Spleen (tissue), 11 donors: ENCODE measurements around the gene ERC1. TPM values are rescaled to one million over a fixed set of nuclear protein-coding genes. Genes with fewer than 3 reads are reported as not detected.

ENCODE experiments used
- DNase-seq: peaks from one replicate; pipeline ENCODE4 v3.0.0-alpha.2; 2020
- H3K27ac ChIP-seq, 8 donors: fragments of 200-600 bp; sonication (generic) in 7 of 8; 1 replicate in 4 of 8; 2 replicates in 4 of 8; pipeline versions ENCODE4 v1.5.0 to v1.8.0; 2016 to 2021; ENCODE audit warnings: inconsistent platforms in 4 of 8, mild to moderate bottlenecking in 4 of 8, moderate library complexity in 1 of 8
- H3K27me3 ChIP-seq, 7 donors: fragments of 200-600 bp; sonication (generic) in 6 of 7; replicated peaks in 1 of 7; 1 replicate in 4 of 7; 2 replicates in 3 of 7; pipeline versions ENCODE4 v1.5.0 to v1.8.0; 2016 to 2021; ENCODE audit warnings: inconsistent platforms in 3 of 7, mild to moderate bottlenecking in 1 of 7
- H3K36me3 ChIP-seq, 6 donors: fragments of 200-600 bp; sonication (generic) in 5 of 6; 1 replicate in 4 of 6; 2 replicates in 2 of 6; pipeline versions ENCODE4 v1.5.0 to v1.8.0; 2016 to 2021; ENCODE audit warnings: inconsistent platforms in 2 of 6
- H3K4me1 ChIP-seq, 6 donors: fragments of 200-600 bp; sonication (generic) in 5 of 6; 1 replicate in 3 of 6; 2 replicates in 3 of 6; pipeline versions ENCODE4 v1.5.0 to v1.8.0; 2016 to 2021; ENCODE audit warnings: inconsistent platforms in 3 of 6
- H3K4me3 ChIP-seq, 8 donors: fragments of 200-600 bp; sonication (generic) in 7 of 8; 1 replicate in 4 of 8; 2 replicates in 4 of 8; pipeline versions ENCODE4 v1.5.0 to v1.8.0; 2016 to 2021; ENCODE audit warnings: inconsistent platforms in 4 of 8, mild to moderate bottlenecking in 4 of 8, moderate library complexity in 2 of 8
- H3K9me3 ChIP-seq, 8 donors: fragments of 200-600 bp; sonication (generic) in 7 of 8; 1 replicate in 4 of 8; 2 replicates in 4 of 8; pipeline versions ENCODE4 v1.5.0 to v1.8.0; 2016 to 2021; ENCODE audit warnings: inconsistent platforms in 4 of 8
- CTCF ChIP-seq, 11 experiments: fragments of 200-600 bp in 7 of 11; fragments of 450-650 bp in 4 of 11; sonication (generic) in 4 of 11; IDR thresholded peaks in 8 of 11; conservative IDR thresholded peaks in 3 of 11; 1 replicate in 7 of 11; 2 replicates in 4 of 11; pipeline versions ENCODE4 v1.4.0 to v1.8.0; 2016 to 2021; ENCODE audit warnings: antibody characterized with exemption in 11 of 11, inconsistent platforms in 4 of 11, mild to moderate bottlenecking in 1 of 11
- POLR2A ChIP-seq, 3 donors: fragments of 450-650 bp; IDR thresholded peaks; one replicate each; pipeline ENCODE4 v1.5.1; 2017; ENCODE audit warnings: antibody characterized with exemption in 3 of 3, mild to moderate bottlenecking in 1 of 3
- POLR2AphosphoS5 ChIP-seq, 3 donors: sonication (generic); formaldehyde crosslinking; IDR thresholded peaks; one replicate each; pipeline ENCODE4 v1.5.1; 2017; ENCODE audit warnings: antibody characterized with exemption in 3 of 3
- WGBS, 5 donors: extraction: QIAGEN DNeasy Blood & Tissue Kit in 3 of 5; methylation state at CpG; one replicate each; pipeline versions ENCODE4 v1.1.5 to v1.1.7; 2013 to 2018; 5-methylcytosine and 5-hydroxymethylcytosine counted together
- intact Hi-C: fragments of 100-400 bp; cut with DNase I; formaldehyde crosslinking; loops from one replicate; pipeline ENCODE4 v1.15.0; 2023; ENCODE audit warnings: low total_unique reads
- polyA plus RNA-seq, 3 donors: library from polyadenylated mRNA; stranded (reverse); fragments of 200-250 nt; gene quantifications; one replicate each; pipeline ENCODE4 v1.2.1, GENCODE V29; 2013
- total RNA-seq, 7 donors: library from RNA; depleted of rRNA in 3 of 7; stranded (reverse); fragments of >200 nt in 3 of 7; fragmentation: NEBNext Ultra II Directional in 4 of 7; extraction: Animal tissue kit (Norgen Biotek cat#: 25700) in 4 of 7; gene quantifications; one replicate each; pipeline versions ENCODE4 v1.1.0 to v1.2.1, GENCODE V29; 2016 to 2021
- donor health status: healthy with polysubstance abuse.
- donor health status: DM: no; HTN: no; CAD: no; lungs with moderate emphysema.
- donor health status: DM: no; HTN: no; CAD: no.
- donor health status: Bipolar disorder and iron deficiency.
- donor health status: healthy.
- donor health status: DM: no; HTN: no; CAD: no.
- donor health status: DM: yes; HTN: yes; CAD: no.

The ERC1 gene
- total and polyA plus RNA-seq, 10 donors = 1.2 to 73.4 (median 42.6) TPM

- WGBS, 5 donors = 87 to 95% (median 92%) methylated on average over 6 of the region's 6 CpGs
- Histone ChIP-seq H3K9me3 (no peaks in the 10 kb centered on the region), H3K27ac (no peak overlapping the region), H3K4me3 (no peak overlapping the region), H3K4me1 (peaks cover 0 to 7% (median 0%) of the 10 kb centered on the region in 6 donors), H3K27me3 (peaks cover 0 to 44% (median 0%) of the 10 kb centered on the region in 7 donors), H3K36me3 (no peaks in the 10 kb centered on the region)
- TF ChIP-seq POLR2A (IDR thresholded peaks at IDR 0.05) = no peak
- no peak for TF ChIP-seq POLR2AphosphoS5 (IDR thresholded peaks at IDR 0.05)
- no peak for TF ChIP-seq CTCF (IDR thresholded peaks at IDR 0.05 in 8 of 11, conservative IDR thresholded peaks at IDR 0.05 in 3 of 11)
- intact Hi-C loops = no loop called here
- no peak for DNase-seq
Observed at GRCh38 chr12:1540690-1541089, 549.7 kb downstream of the ERC1 start.

DNA sequence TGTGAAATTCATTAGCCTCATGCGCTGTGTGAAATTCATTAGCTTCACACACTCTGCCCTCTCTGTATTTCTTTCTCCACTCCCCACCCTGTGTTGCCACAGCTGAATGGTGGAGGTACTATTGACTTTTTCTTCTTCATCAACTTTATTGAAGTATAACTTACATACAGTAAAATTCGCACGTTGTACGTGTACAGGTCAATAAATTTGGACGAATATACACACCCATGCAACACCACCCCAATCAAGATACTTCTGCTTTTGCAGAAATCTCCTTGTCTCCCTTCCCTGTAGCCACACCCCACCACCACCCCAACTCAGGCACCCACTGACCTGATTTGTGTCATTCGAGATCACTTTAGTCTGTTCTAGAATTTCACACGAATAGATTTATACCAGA lies 551.6 kb downstream of the ERC1 start:
- DNase-seq = no peak
- H3K4me3 ChIP-seq = no peak overlapping the region
- H3K36me3 ChIP-seq = no peaks in the 10 kb centered on the region
- H3K27ac ChIP-seq = no peak overlapping the region
- no peaks in the 10 kb centered on the region for H3K9me3 ChIP-seq
- H3K27me3 ChIP-seq = peaks cover 0 to 29% (median 0%) of the 10 kb centered on the region in 7 donors
- TF ChIP-seq POLR2AphosphoS5 (IDR thresholded peaks at IDR 0.05) (no peak), POLR2A (IDR thresholded peaks at IDR 0.05) (no peak), CTCF (IDR thresholded peaks at IDR 0.05 in 8 of 11, conservative IDR thresholded peaks at IDR 0.05 in 3 of 11) (no peak)
- 89 to 93% (median 90%) methylated on average over 7 of the region's 7 CpGs for WGBS, 5 donors
- intact Hi-C loops = no loop called here
- peaks cover 0 to 7% (median 0%) of the 10 kb centered on the region in 6 donors for H3K4me1 ChIP-seq

GRCh38 chr12:1544996-1545700 lies 554.1 kb downstream of the ERC1 start:
- intact Hi-C loops = no loop called here
- DNase-seq = no peak
- no peak overlapping the region for H3K4me3 ChIP-seq
- TF ChIP-seq CTCF (IDR thresholded peaks at IDR 0.05 in 8 of 11, conservative IDR thresholded peaks at IDR 0.05 in 3 of 11) (peak in 2 of 11 experiments; percentile 13 to 26), POLR2AphosphoS5 (IDR thresholded peaks at IDR 0.05) (no peak)
- H3K36me3 ChIP-seq = no peaks in the 10 kb centered on the region
- H3K27ac ChIP-seq = no peak overlapping the region
- no peaks in the 10 kb centered on the region for H3K9me3 ChIP-seq
- peaks cover 0 to 7% (median 0%) of the 10 kb centered on the region in 6 donors for H3K4me1 ChIP-seq
- WGBS, 5 donors = 32 to 48% (median 37%) methylated on average over 7 of the region's 7 CpGs
- peaks cover 0 to 5% (median 0%) of the 10 kb centered on the region in 7 donors for H3K27me3 ChIP-seq

Other genes starting within 250 kb of the ERC1 start
- 100 to 1,000 TPM; 188 to 261 (median 219) TPM for gene WNK1, start 238.6 kb upstream of the ERC1 start, total RNA-seq
- 10 to 100 TPM in 2 of 3 donors, 1 to 10 TPM in 1; 8.8 to 18.9 (median 10.6) TPM for gene WNK1, start 238.6 kb upstream of the ERC1 start, polyA plus RNA-seq
- 10 to 100 TPM in 6 of 7 donors, 1 to 10 TPM in 1; 9.1 to 19.5 (median 16.7) TPM for gene RAD52, start 41.5 kb upstream of the ERC1 start, total RNA-seq
- 1 to 10 TPM; 4.6 to 8.2 (median 6.8) TPM for gene RAD52, start 41.5 kb upstream of the ERC1 start, polyA plus RNA-seq